ENCODE measurements around the gene SGSM1.

SGSM1 gene

DNA sequence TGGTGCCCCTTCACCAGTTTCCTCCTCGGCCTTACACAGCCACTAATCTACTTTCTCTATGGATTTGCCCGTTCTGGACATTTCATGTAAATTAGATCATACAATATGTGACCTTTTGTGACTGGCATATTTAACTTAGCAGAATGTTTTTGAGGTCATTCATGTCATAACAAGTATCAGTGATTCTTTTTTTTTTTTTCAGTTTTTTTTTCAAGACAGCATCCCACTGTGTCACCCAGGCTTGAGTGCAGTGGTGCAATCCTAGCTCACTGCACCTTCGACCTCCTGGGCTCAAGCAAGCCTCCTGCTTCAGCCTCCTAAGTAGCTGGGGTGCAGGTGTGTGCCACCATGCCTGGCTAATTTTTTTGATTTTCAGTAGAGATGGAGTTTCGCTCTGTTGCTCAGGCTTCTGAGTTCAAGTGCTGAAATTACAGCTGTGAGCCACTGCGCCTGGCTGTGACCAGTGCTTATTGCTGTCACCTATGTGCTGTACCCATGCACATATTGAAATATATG is 169.2 kb downstream of the SGSM1 start:
- no peak overlapping the region for H3K9ac ChIP-seq (ENCODE audit: low read length)
- no peak for DNase-seq (ENCODE audit: low read depth)
- no peak overlapping the region for H3K4me3 ChIP-seq (ENCODE audit: low read length)
- no peaks in the 10 kb centered on the region for H3K36me3 ChIP-seq (ENCODE audit: control insufficient read depth, insufficient read depth, low read length, severe bottlenecking)
- H3K27me3 ChIP-seq (replicated peaks; ENCODE audit: control insufficient read depth, insufficient read depth, low read length) = no peaks in the 10 kb centered on the region
- H3K4me1 ChIP-seq (ENCODE audit: control insufficient read depth, insufficient read depth, low read length) = peaks cover 37% of the 10 kb centered on the region
- H3K9me3 ChIP-seq (ENCODE audit: control insufficient read depth, low read length) = no peaks in the 10 kb centered on the region

GRCh38 chr22:24975813-24976341 is 169.9 kb downstream of the SGSM1 start:
- peak; percentile 17 for DNase-seq (ENCODE audit: low read depth)
- Histone ChIP-seq H3K9ac (ENCODE audit: low read length) (peak overlapping the region; percentile 81), H3K36me3 (ENCODE audit: control insufficient read depth, insufficient read depth, low read length, severe bottlenecking) (no peaks in the 10 kb centered on the region), H3K4me1 (ENCODE audit: control insufficient read depth, insufficient read depth, low read length) (peaks cover 34% of the 10 kb centered on the region), H3K4me3 (ENCODE audit: low read length) (peak overlapping the region; percentile 71), H3K9me3 (ENCODE audit: control insufficient read depth, low read length) (no peaks in the 10 kb centered on the region), H3K27me3 (replicated peaks; ENCODE audit: control insufficient read depth, insufficient read depth, low read length) (no peaks in the 10 kb centered on the region)

- H3K4me3 ChIP-seq (ENCODE audit: low read length) = peak overlapping the region; percentile 71
- H3K4me1 ChIP-seq (ENCODE audit: control insufficient read depth, insufficient read depth, low read length) = peaks cover 34% of the 10 kb centered on the region
- H3K36me3 ChIP-seq (ENCODE audit: control insufficient read depth, insufficient read depth, low read length, severe bottlenecking) = no peaks in the 10 kb centered on the region
- H3K9me3 ChIP-seq (ENCODE audit: control insufficient read depth, low read length) = no peaks in the 10 kb centered on the region
- no peak for DNase-seq (ENCODE audit: low read depth)
- no peaks in the 10 kb centered on the region for H3K27me3 ChIP-seq (replicated peaks; ENCODE audit: control insufficient read depth, insufficient read depth, low read length)
- peak overlapping the region; percentile 81 for H3K9ac ChIP-seq (ENCODE audit: low read length)
These were observed 170.6 kb downstream of the SGSM1 start for GRCh38 chr22:24976442-24977218.

All from adipocyte (in vitro differentiated cells).